GM12878 (cell line): ENCODE results near the gene PYGO2. TPM values are rescaled to one million over a fixed set of nuclear protein-coding genes. Genes with fewer than 3 reads are reported as not detected.

Experiments
- ATAC-seq: fragments of 200-7000 bp; cut with Tn5 transposase; 3 replicates; pipeline ENCODE4 v1.9.1; 2020; ENCODE audit warnings: mild to moderate bottlenecking, moderate library complexity
- BruUV-seq: library from RNA; stranded (reverse); fragments of 400-500 nt; replicated peaks from 2 replicates; lab custom pipeline; 2021; lab: Mats Ljungman, UMichigan
- CTCF ChIA-PET: fragments of 300-600 bp; sonication (Branson Sonifier 250); formaldehyde crosslinking; extraction: SDS; loops from one replicate; lab custom pipeline; 2021; ENCODE audit warnings: inconsistent platforms; lab: Yijun Ruan, JAX
- POLR2A ChIA-PET: fragments of 350-600 bp; formaldehyde crosslinking; extraction: SDS; loops from one replicate; lab custom pipeline; 2021; ENCODE audit warnings: inconsistent platforms; lab: Charles Lee
- RAD21 ChIA-PET: fragments of 300-600 bp; sonication (Branson Sonifier 250); formaldehyde crosslinking; loops from one replicate; lab custom pipeline; 2023; ENCODE audit warnings: antibody characterized with exemption; ENCODE audit not compliant: unreplicated experiment; lab: Charles Lee
- SMC1A ChIA-PET: fragments of 300-600 bp; sonication (Branson Sonifier 250); formaldehyde crosslinking; loops from one replicate; lab custom pipeline; 2023; ENCODE audit not compliant: unreplicated experiment, uncharacterized antibody; lab: Charles Lee
- DNase-seq: peaks from one replicate; pipeline ENCODE4 v3.0.0-alpha.2; 2011; ENCODE audit warnings: low read depth, low spot score
- FAIRE-seq: peaks from 3 replicates; lab custom pipeline; 2011; peaks lifted over from hg19 to GRCh38; lab: Jason Lieb, UNC
- H2AFZ ChIP-seq: 2 replicates; pipeline ENCODE4 v1.6.0; 2011; ENCODE audit warnings: low read depth, low read length, control low read depth; ENCODE audit not compliant: control insufficient read depth
- H3K27ac ChIP-seq: 2 replicates; pipeline ENCODE4 v1.5.1; 2011; ENCODE audit warnings: control low read depth; ENCODE audit not compliant: control insufficient read depth, insufficient read depth
- H3K27me3 ChIP-seq, 2 experiments: replicated peaks in 1 of 2; 2 replicates each; pipeline versions ENCODE4 v1.6.0 to v1.6.1; 2011; ENCODE audit warnings: low read length in 1 of 2; ENCODE audit not compliant: control insufficient read depth in 2 of 2, insufficient read depth in 2 of 2
- H3K36me3 ChIP-seq, 2 experiments: 2 replicates each; pipeline ENCODE4 v1.5.1; 2011; ENCODE audit warnings: low read length in 1 of 2; ENCODE audit not compliant: control insufficient read depth in 2 of 2, insufficient read depth in 2 of 2
- H3K4me1 ChIP-seq: 2 replicates; pipeline ENCODE4 v1.6.1; 2011; ENCODE audit warnings: mild to moderate bottlenecking, low read length, moderate library complexity, mixed read lengths; ENCODE audit not compliant: control insufficient read depth, insufficient read depth
- H3K4me2 ChIP-seq: 2 replicates; pipeline ENCODE4 v1.6.0; 2011; ENCODE audit warnings: control low read depth; ENCODE audit not compliant: control insufficient read depth, insufficient read depth
- H3K4me3 ChIP-seq: fragments of 200-600 bp; sonication (generic); 2 replicates; pipeline ENCODE4 v1.5.1; 2016
- H3K79me2 ChIP-seq: 2 replicates; pipeline ENCODE4 v1.6.0; 2011; ENCODE audit warnings: low read length; ENCODE audit not compliant: control insufficient read depth, insufficient read depth
- H3K9ac ChIP-seq: 2 replicates; pipeline ENCODE4 v1.8.0; 2011; ENCODE audit warnings: low read length, control low read depth, mixed read lengths; ENCODE audit not compliant: control insufficient read depth, insufficient read depth
- H3K9me3 ChIP-seq: replicated peaks from 3 replicates; pipeline ENCODE4 v1.5.1; 2011; ENCODE audit warnings: mild to moderate bottlenecking, low read length; ENCODE audit not compliant: control insufficient read depth, insufficient read depth
- H4K20me1 ChIP-seq: 2 replicates; pipeline ENCODE4 v1.6.0; 2011; ENCODE audit not compliant: control insufficient read depth, insufficient read depth
- ATF7 ChIP-seq: fragments of 450-650 bp; IDR thresholded peaks from 2 replicates; pipeline ENCODE4 v1.6.1; 2016; ENCODE audit warnings: low read depth, mild to moderate bottlenecking
- BHLHE40 ChIP-seq, 2 experiments: fragments of 450-650 bp in 1 of 2; IDR thresholded peaks; 2 replicates each; pipeline ENCODE4 v1.6.1; 2011 to 2017; ENCODE audit warnings: low read depth in 2 of 2, borderline replicate concordance in 1 of 2, improper control_type of control experiment in 1 of 2, low read length in 1 of 2, mild to moderate bottlenecking in 1 of 2
- CHD1 ChIP-seq: IDR thresholded peaks from 2 replicates; pipeline ENCODE4 v1.6.1; 2012; ENCODE audit warnings: low read depth, low read length, improper control_type of control experiment
- CHD4 ChIP-seq: fragments of 200-600 bp; sonication (generic); IDR thresholded peaks from 2 replicates; pipeline ENCODE4 v1.6.1; 2016; ENCODE audit warnings: mild to moderate bottlenecking
- CUX1 ChIP-seq: IDR thresholded peaks from 2 replicates; pipeline ENCODE4 v1.6.1; 2012; ENCODE audit warnings: improper control_type of control experiment, low read depth, low read length; ENCODE audit not compliant: insufficient replicate concordance
- FOXM1 ChIP-seq: IDR thresholded peaks from 2 replicates; pipeline ENCODE4 v1.6.1; 2012; ENCODE audit warnings: low read depth, mild to moderate bottlenecking, inconsistent platforms, low read length, moderate library complexity
- MEF2B ChIP-seq: fragments of 450-650 bp; IDR thresholded peaks from 2 replicates; pipeline ENCODE4 v1.6.1; 2018; ENCODE audit warnings: mild to moderate bottlenecking, moderate library complexity; ENCODE audit not compliant: partially characterized antibody, poor library complexity, severe bottlenecking
- POLR2AphosphoS2 ChIP-seq: IDR thresholded peaks from 2 replicates; pipeline ENCODE4 v1.6.1; 2011; ENCODE audit warnings: low read depth, mild to moderate bottlenecking, low read length, improper control_type of control experiment, moderate library complexity
- POLR2AphosphoS5 ChIP-seq: IDR thresholded peaks from 2 replicates; pipeline ENCODE4 v1.6.1; 2011; ENCODE audit warnings: mild to moderate bottlenecking, low read length, inconsistent platforms
- POU2F2 ChIP-seq: IDR thresholded peaks from 3 replicates; pipeline ENCODE4 v1.6.1; 2011; ENCODE audit warnings: low read depth, mild to moderate bottlenecking, low read length, borderline replicate concordance
- RAD21 ChIP-seq: IDR thresholded peaks from 2 replicates; pipeline ENCODE4 v1.6.1; 2011; ENCODE audit warnings: mild to moderate bottlenecking, low read depth, low read length, moderate library complexity; ENCODE audit not compliant: insufficient read depth
- SMAD1 ChIP-seq: fragments of 450-650 bp; IDR thresholded peaks from 2 replicates; pipeline ENCODE4 v1.6.1; 2018; ENCODE audit warnings: mild to moderate bottlenecking, low read depth; ENCODE audit not compliant: partially characterized antibody
- ZNF384 ChIP-seq: IDR thresholded peaks from 2 replicates; pipeline ENCODE4 v1.6.1; 2012; ENCODE audit warnings: low read depth, mild to moderate bottlenecking, low read length, improper control_type of control experiment, borderline replicate concordance
- WGBS: methylation state at CpG from one replicate; pipeline ENCODE4 v1.1.6; 2016; ENCODE audit warnings: low lambda C conversion rate; ENCODE audit not compliant: insufficient replicate concordance, insufficient coverage; ENCODE audit errors: missing lambda C conversion rate; 5-methylcytosine and 5-hydroxymethylcytosine counted together
- in situ Hi-C: fragments of 300-500 bp; cut with MboI; formaldehyde crosslinking; loops from 9 replicates; pipeline ENCODE4 v1.14.3; 2018; ENCODE audit warnings: mixed read lengths
- intact Hi-C: fragments of 100-400 bp; cut with micrococcal nuclease; formaldehyde crosslinking; loops from one replicate; pipeline ENCODE4 v1.14.2; 2022; ENCODE audit not compliant: unreplicated experiment
- polyA plus RNA-seq, 11 experiments: library from polyadenylated mRNA; depleted of rRNA in 4 of 11; unstranded in 6 of 11; stranded (reverse) in 5 of 11; fragments of >200 nt; fragmentation: Nextera tagmentation in 4 of 11; fragmentation: Illumina TruSeq in 1 of 11; extraction: Ambion mirVana in 4 of 11; extraction: Trizol in 1 of 11; gene quantifications; 1 replicate in 1 of 11; 2 replicates in 10 of 11; pipeline versions ENCODE4 v1.2.1 to v1.2.3, GENCODE V29; 2011 to 2016; ENCODE audit warnings: inconsistent platforms in 2 of 11, missing spikeins in 2 of 11, low read depth in 1 of 11
- total RNA-seq, 4 experiments: library from RNA; depleted of rRNA in 3 of 4; stranded (reverse); fragments of >200 nt in 3 of 4; fragmentation: Illumina TruSeq in 1 of 4; extraction: Trizol in 1 of 4; gene quantifications; 2 replicates each; pipeline versions ENCODE4 v1.2.1 to v1.2.3, GENCODE V29; 2013 to 2021
- TF ChIP-seq, protein P1 (sequence below): IDR thresholded peaks from 2 replicates; pipeline ENCODE4 v1.6.1; 2011; ENCODE audit warnings: borderline replicate concordance, low read depth, mild to moderate bottlenecking, moderate library complexity, low read length; ENCODE audit not compliant: insufficient read depth, poor library complexity, severe bottlenecking

The PYGO2 gene
- total and polyA plus RNA-seq, 10 of the 15 experiments (the other 5 are each of a cell fraction or from before 2014, with no cell fraction given) = 8.1 to 33.8 (median 23.5) TPM

GRCh38 chr1:154944401-154945159, 17.0 kb downstream of the PYGO2 start:
- Histone ChIP-seq H2AFZ (no peak overlapping the region), H4K20me1 (no peaks in the 10 kb centered on the region), H3K4me3 (peak overlapping the region; percentile 77; the same call in 1 of the 2 replicates), H3K9ac (peak overlapping the region; percentile 98), H3K4me1 (peaks cover 56% of the 10 kb centered on the region), H3K36me3 (peaks cover 3 to 6% of the 10 kb centered on the region in 2 experiments; a peak in 3 of 4 replicates), H3K27ac (peak overlapping the region; percentile 100), H3K9me3 (no peaks in the 10 kb centered on the region; the same call in 2 of the 3 replicates), H3K27me3 (no peaks in the 10 kb centered on the region), H3K4me2 (peak overlapping the region; percentile 100), H3K79me2 (peaks cover 32% of the 10 kb centered on the region)
- ChIA-PET RAD21 (interaction anchor here (0.6 to 2.6 kb wide), 15 partner anchors 8 to 464 kb away, joined by 3 to 13 read pairs (median 4); partner anchors contain the start of genes PMVK, PYGO2 and SHC1), POLR2A (interaction anchor here (0.6 to 3.4 kb wide), 11 partner anchors 9 to 1824 kb away, joined by 3 to 19 read pairs (median 4); partner anchors contain the start of genes PMVK, PYGO2, SHC1 and UBE2Q1), CTCF (interaction anchor here (0.5 to 2.2 kb wide), 27 partner anchors 17 to 554 kb away, joined by 3 to 16 read pairs (median 4); partner anchors contain the start of genes LENEP and PYGO2), SMC1A (interaction anchor here (0.8 to 2.1 kb wide), 14 partner anchors 14 to 465 kb away, joined by 3 to 8 read pairs (median 4); partner anchors contain the start of gene ADAM15)
- DNase-seq (no peak), FAIRE-seq (no peak), ATAC-seq (no peak)
- WGBS = under 1% methylated on average over 8 of the region's 9 CpGs
- no TSS peak for BruUV-seq
- intact Hi-C loops (no loop called here), in situ Hi-C loops (no loop called here)
- TF ChIP-seq SMAD1 (peak; percentile 24), CHD4 (no peak), POU2F2 (peak; percentile 98; the same call in 2 of the 3 replicates), FOXM1 (no peak), CUX1 (peak; percentile 27), RAD21 (no peak), BHLHE40 (IDR thresholded peaks at IDR 0.05; ENCODE audit: borderline replicate concordance in 1 of 2, low read depth in 2 of 2, low read length in 1 of 2) (peak; percentile 35 to 39; a peak in 3 of 4 replicates), CHD1 (no peak), ATF7 (0 out of 2 replicates have a peak, but pooled peaks have one; percentile 17), MEF2B (peak; percentile 88), POLR2AphosphoS2 (0 out of 2 replicates have a peak, but pooled peaks have one; percentile 27), POLR2AphosphoS5 (0 out of 2 replicates have a peak, but pooled peaks have one; percentile 24), ZNF384 (0 out of 2 replicates have a peak, but pooled peaks have one; percentile 28)
- TF ChIP-seq, protein P1, sequence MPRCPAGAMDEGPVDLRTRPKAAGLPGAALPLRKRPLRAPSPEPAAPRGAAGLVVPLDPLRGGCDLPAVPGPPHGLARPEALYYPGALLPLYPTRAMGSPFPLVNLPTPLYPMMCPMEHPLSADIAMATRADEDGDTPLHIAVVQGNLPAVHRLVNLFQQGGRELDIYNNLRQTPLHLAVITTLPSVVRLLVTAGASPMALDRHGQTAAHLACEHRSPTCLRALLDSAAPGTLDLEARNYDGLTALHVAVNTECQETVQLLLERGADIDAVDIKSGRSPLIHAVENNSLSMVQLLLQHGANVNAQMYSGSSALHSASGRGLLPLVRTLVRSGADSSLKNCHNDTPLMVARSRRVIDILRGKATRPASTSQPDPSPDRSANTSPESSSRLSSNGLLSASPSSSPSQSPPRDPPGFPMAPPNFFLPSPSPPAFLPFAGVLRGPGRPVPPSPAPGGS = peak; percentile 71
